Lower lobe of right lung (tissue), 2 donors: ENCODE results near the gene RABGGTA. TPM values are rescaled to one million over a fixed set of nuclear protein-coding genes. Genes with fewer than 3 reads are reported as not detected.

ENCODE experiments used
- ATAC-seq, 2 donors: fragments of 200-7000 bp; cut with Tn5 transposase; one replicate each; pipeline ENCODE4 v1.9.1; 2020 to 2022; ENCODE audit warnings: mild to moderate bottlenecking in 2 of 2, moderate library complexity in 2 of 2
- DNase-seq: peaks from one replicate; pipeline ENCODE4 v3.0.0-alpha.2; 2020
- H3K27ac ChIP-seq: fragments of 200-600 bp; one replicate; pipeline ENCODE4 v1.8.0; 2022
- H3K27me3 ChIP-seq: fragments of 200-600 bp; one replicate; pipeline ENCODE4 v1.8.0; 2022; ENCODE audit warnings: low read depth
- H3K36me3 ChIP-seq: fragments of 200-600 bp; one replicate; pipeline ENCODE4 v1.8.0; 2022; ENCODE audit warnings: mild to moderate bottlenecking
- H3K4me1 ChIP-seq: fragments of 200-600 bp; one replicate; pipeline ENCODE4 v1.8.0; 2022
- H3K4me3 ChIP-seq: fragments of 200-600 bp; one replicate; pipeline ENCODE4 v1.8.0; 2022; ENCODE audit warnings: mild to moderate bottlenecking
- H3K9me3 ChIP-seq: fragments of 200-600 bp; one replicate; pipeline ENCODE4 v1.8.0; 2022
- intact Hi-C: fragments of 100-400 bp; cut with DNase I; formaldehyde crosslinking; loops from one replicate; pipeline ENCODE4 v1.11.0; 2022
- total RNA-seq: library from RNA; stranded (reverse); fragmentation: NEBNext Ultra II Directional; extraction: Animal tissue kit (Norgen Biotek cat#: 25700); gene quantifications from one replicate; pipeline ENCODE4 v1.2.1, GENCODE V29; 2021
- TF ChIP-seq, protein P1 (sequence below): fragments of 200-600 bp; IDR thresholded peaks from one replicate; pipeline ENCODE4 v1.8.0; 2022; ENCODE audit warnings: antibody characterized with exemption, mild to moderate bottlenecking
- donor health status: DM: no; HTN: yes; CAD: no; lungs with severe emphysema.

The RABGGTA gene
- total RNA-seq, 1 donor from 2014 or later, result 50.4 TPM

GRCh38 chr14:24263848-24264247 lies 7.5 kb downstream of the RABGGTA start:
- TF ChIP-seq, protein P1, sequence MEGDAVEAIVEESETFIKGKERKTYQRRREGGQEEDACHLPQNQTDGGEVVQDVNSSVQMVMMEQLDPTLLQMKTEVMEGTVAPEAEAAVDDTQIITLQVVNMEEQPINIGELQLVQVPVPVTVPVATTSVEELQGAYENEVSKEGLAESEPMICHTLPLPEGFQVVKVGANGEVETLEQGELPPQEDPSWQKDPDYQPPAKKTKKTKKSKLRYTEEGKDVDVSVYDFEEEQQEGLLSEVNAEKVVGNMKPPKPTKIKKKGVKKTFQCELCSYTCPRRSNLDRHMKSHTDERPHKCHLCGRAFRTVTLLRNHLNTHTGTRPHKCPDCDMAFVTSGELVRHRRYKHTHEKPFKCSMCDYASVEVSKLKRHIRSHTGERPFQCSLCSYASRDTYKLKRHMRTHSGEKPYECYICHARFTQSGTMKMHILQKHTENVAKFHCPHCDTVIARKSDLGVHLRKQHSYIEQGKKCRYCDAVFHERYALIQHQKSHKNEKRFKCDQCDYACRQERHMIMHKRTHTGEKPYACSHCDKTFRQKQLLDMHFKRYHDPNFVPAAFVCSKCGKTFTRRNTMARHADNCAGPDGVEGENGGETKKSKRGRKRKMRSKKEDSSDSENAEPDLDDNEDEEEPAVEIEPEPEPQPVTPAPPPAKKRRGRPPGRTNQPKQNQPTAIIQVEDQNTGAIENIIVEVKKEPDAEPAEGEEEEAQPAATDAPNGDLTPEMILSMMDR, result no peak
- H3K27ac ChIP-seq, result no peak overlapping the region
- DNase-seq, result no peak
- intact Hi-C loops, result no loop called here
- peaks cover 9% of the 10 kb centered on the region for H3K4me1 ChIP-seq
- peaks cover 50% of the 10 kb centered on the region for H3K36me3 ChIP-seq
- H3K4me3 ChIP-seq, result no peak overlapping the region
- ATAC-seq, result no peak
- H3K9me3 ChIP-seq, result no peaks in the 10 kb centered on the region
- no peaks in the 10 kb centered on the region for H3K27me3 ChIP-seq

- DNase-seq (peak; percentile 41), ATAC-seq (no peak)
- Histone ChIP-seq H3K36me3 (peaks cover 42% of the 10 kb centered on the region), H3K4me1 (peaks cover 12% of the 10 kb centered on the region), H3K4me3 (no peak within 1 kb of the TSS), H3K27ac (no peak within 1 kb of the TSS), H3K27me3 (no peaks in the 10 kb centered on the region), H3K9me3 (no peaks in the 10 kb centered on the region)
- TF ChIP-seq, protein P1, result no peak
- intact Hi-C loops, result no loop called here
Observed at GRCh38 chr14:24262821-24263733, 8.3 kb downstream of the RABGGTA start, which contains the start of gene TGM1. Gene TGM1 (minus strand): TSS chr14:24263177. CDS start chr14:24262352, 825 bp downstream.

DNA sequence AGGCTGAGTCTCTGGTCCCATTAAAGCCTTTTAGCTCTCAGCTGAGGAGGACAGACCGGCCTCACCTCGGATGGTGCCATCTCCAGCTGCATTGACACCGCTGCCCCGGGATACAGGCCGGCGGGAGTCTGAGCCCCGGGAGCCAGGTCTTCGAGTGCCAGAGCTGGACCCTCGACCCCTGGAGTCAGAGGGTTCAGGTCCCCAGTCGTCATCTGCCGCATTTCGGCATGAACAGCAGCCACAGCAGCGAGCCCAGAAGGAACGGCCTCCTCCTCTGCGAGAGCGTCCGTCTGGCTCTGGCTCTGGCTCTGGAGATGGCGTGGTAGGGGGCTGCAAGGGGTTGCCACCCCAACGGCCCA lies 9.4 kb downstream of the RABGGTA start:
- H3K9me3 ChIP-seq, result no peaks in the 10 kb centered on the region
- H3K4me3 ChIP-seq, result no peak overlapping the region
- TF ChIP-seq, protein P1, result no peak
- peaks cover 12% of the 10 kb centered on the region for H3K4me1 ChIP-seq
- no peaks in the 10 kb centered on the region for H3K27me3 ChIP-seq
- DNase-seq (peak; percentile 27), ATAC-seq (no peak)
- H3K27ac ChIP-seq, result no peak overlapping the region
- peaks cover 31% of the 10 kb centered on the region for H3K36me3 ChIP-seq
- intact Hi-C loops, result no loop called here

GRCh38 chr14:24261256-24261968 lies 10.0 kb downstream of the RABGGTA start:
- intact Hi-C loops, result no loop called here
- TF ChIP-seq, protein P1, result no peak
- H3K27ac ChIP-seq, result no peak overlapping the region
- peaks cover 12% of the 10 kb centered on the region for H3K4me1 ChIP-seq
- H3K36me3 ChIP-seq, result peaks cover 25% of the 10 kb centered on the region
- no peaks in the 10 kb centered on the region for H3K9me3 ChIP-seq
- DNase-seq (peak; percentile 39), ATAC-seq (no peak)
- H3K4me3 ChIP-seq, result no peak overlapping the region
- H3K27me3 ChIP-seq, result no peaks in the 10 kb centered on the region

- ATAC-seq (no peak), DNase-seq (no peak)
- Histone ChIP-seq H3K9me3 (no peaks in the 10 kb centered on the region), H3K4me1 (peaks cover 12% of the 10 kb centered on the region), H3K36me3 (peaks cover 19% of the 10 kb centered on the region), H3K4me3 (no peak overlapping the region), H3K27ac (no peak overlapping the region), H3K27me3 (no peaks in the 10 kb centered on the region)
- TF ChIP-seq, protein P1, result no peak
- intact Hi-C loops, result no loop called here
Observed at GRCh38 chr14:24260780-24261157, 10.6 kb downstream of the RABGGTA start.
